CD4-positive, alpha-beta T cell treated with Interleukin-6 for 4 hours (primary cell): ENCODE data around the gene NFYC.
A peak's percentile ranks its signal among the peaks of the same experiment; 100 is the strongest.

ENCODE experiments used
- DNase-seq: peaks from one replicate; pipeline ENCODE4 v3.0.0-alpha.2; 2020; ENCODE audit warnings: mixed read lengths

The NFYC gene

DNA sequence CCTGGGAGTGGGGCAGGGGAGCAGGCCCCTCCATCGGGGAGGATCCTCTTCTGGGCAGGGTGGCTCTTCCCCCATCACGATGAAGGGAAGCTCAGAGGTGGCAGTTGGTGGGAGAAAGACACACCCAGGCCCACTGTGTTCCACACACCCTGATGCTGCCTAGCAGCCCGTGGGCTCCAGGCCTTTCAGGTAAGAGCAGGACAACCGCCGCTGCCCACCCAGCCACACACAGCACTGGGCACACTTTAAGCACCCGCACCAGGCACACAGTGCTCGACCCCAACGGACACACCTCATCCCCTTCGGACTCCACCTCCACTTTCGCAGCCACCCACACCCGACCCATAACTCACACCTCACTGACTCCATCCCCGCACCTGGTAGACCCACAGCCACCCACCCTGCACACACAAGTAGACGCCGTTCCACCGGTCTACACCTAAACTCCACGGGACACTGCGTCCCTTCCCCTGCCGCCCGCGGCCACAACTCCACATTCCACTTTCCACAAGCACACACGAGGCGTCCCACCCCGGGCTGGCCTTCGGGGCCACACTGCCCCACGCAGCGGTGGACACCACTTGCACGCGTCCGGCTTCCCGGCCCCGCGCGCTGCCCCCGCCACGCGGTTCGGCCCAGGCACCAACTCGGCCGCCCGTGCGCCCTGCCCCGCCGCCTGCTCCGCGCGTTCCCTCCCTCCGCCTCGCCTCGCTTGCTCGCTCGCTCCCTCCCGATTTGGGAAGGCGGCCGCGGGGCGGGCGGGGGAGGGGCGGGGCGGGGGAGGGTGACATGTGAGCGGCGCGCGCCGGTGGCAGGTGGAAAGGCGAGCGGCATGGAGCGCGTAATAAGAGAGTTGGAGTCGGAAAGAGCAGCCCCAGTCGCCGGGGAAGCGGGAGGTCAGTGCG, 91.7 kb downstream of the NFYC start, which contains the start of gene KCNQ4:
Gene KCNQ4, plus strand, starts transcription at position 787 of the 905 bp plus-strand sequence. CDS start 307 bp downstream, outside the sequence.
- peak; percentile 55 for DNase-seq

DNA sequence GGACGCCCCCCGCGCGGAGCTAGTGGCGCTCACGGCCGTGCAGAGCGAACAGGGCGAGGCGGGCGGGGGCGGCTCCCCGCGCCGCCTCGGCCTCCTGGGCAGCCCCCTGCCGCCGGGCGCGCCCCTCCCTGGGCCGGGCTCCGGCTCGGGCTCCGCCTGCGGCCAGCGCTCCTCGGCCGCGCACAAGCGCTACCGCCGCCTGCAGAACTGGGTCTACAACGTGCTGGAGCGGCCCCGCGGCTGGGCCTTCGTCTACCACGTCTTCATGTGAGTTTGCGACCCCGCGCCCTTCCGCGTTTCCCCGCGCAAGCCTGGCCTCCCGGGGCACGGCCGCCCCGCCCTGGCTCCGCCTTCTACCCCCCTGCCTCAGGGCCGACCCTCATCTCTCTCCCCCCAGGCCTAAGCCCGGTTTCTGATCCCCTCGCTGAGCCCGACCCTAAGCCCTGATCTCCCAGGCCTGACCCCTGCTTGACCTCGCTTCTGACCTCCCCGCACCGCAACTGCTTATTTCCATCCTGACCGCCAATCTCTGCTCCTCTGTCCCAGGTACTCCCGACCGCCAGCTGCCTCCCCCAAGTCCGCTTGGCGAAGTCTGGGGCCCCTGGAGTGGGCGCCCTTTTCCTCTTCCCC, 92.8 kb downstream of the NFYC start:
- DNase-seq, result no peak

DNA sequence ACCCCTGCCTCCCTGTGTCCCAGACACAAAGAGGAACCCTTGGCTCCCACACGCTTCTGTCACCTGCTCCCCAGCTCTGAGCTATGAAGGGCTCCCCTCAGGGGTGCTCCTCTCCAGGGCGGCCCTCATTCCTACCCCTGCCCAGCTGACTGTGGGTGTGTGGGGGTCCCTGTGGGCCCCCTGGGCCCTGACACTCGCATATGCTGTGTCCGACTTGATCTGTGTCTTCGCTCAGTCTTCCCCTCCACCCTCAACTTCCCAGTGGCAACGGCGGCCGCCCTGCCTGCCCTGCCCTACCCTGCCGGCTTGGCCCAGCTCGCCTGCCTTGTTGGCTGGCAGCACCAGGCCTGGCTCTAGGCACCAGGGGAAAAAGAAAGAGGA, 93.3 kb downstream of the NFYC start:
- DNase-seq, result no peak

DNA sequence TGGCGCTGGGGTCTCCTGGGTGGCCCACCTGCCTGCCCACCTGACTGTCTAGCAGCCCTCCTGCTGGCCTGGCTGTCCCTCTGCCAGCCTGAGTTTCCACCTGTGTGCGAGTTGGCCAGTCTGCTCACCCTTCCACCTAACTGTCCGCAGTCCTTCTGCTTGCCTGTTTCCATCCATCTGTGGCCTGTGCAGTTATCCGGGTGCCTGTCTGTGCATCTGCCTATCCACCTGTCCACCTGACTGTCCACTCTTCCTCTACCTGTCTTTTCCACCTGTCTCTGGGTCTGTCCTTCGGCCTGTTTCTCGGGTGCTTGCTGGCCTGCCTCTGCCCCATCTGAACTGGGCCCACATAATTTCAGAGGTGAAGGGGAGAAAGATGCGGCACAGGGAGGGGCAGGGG, 93.9 kb downstream of the NFYC start:
- DNase-seq, result no peak

DNA sequence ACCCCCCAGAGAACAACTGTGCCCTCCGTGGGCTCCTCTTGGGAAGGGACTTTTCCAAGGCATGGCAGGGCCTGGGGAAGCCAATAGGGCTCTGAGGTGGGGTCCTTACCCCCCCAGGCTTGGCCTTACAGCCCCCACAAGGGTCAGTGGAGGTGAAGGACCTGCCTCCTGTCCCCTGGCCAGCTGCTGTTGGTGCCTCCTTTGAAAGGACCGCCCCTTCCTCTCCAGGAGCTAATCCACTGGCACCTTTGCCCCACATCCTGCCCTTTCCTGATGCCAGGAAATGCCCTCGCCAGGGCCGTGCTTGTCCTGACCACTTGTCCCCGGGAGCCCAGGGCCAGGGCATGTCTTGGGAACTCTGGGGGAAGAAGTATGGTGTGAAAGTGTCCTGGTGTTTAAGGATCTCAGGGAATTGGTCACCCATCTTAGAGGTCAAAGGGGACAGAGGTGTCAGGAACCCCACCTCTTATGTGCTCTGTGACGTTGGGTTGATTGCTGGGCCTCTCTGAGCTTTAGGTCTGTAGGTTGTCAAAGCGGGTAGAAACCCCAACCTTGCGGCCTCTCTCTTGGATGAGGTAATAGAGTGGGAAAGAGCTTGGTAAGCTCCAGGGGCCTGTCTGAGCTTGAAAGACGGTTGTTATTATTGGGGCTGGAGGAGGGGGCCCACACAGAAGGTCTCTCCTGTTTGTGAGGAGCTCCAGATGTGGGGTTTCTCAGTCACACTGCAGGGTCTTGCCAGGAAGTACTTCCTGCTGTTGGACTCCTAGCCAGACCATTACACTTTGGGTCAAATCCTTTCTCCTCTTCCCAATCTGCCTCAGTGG, 94.9 kb downstream of the NFYC start:
- DNase-seq, result no peak

DNA sequence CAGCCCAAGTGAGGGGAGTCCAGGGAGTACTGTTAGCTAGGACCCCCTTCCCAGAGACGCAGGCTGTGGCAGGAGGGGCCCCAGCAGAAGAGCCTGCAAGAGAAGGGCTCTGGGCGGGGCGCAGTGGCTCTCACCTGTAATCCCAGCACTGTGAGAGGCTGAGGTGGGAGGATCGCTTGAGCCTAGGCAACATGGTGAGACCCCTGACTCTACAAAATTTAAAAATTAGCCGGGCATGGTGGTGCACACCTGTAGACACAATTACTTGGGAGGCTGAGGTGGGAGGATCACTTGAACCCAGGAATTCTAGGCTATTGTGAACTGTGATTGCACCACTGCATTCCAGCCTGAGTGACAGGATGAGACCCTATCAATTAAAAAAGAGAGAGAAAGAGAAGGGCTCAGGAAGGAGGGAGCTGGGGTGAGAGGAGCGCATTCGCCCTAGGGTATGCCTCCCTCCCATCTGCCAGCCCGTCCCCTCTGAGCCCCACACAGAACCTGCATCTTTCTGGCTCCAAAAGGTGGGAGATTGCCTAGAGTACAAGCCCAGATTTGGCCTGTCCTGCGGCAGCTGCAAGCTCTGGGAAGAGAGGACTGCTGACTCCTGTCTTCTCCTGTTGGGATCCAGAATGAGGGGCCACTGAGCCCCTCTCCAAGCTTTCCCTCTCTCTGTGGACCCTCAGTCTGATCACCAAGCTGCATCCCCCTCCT, 95.6 kb downstream of the NFYC start:
- DNase-seq, result no peak

DNA sequence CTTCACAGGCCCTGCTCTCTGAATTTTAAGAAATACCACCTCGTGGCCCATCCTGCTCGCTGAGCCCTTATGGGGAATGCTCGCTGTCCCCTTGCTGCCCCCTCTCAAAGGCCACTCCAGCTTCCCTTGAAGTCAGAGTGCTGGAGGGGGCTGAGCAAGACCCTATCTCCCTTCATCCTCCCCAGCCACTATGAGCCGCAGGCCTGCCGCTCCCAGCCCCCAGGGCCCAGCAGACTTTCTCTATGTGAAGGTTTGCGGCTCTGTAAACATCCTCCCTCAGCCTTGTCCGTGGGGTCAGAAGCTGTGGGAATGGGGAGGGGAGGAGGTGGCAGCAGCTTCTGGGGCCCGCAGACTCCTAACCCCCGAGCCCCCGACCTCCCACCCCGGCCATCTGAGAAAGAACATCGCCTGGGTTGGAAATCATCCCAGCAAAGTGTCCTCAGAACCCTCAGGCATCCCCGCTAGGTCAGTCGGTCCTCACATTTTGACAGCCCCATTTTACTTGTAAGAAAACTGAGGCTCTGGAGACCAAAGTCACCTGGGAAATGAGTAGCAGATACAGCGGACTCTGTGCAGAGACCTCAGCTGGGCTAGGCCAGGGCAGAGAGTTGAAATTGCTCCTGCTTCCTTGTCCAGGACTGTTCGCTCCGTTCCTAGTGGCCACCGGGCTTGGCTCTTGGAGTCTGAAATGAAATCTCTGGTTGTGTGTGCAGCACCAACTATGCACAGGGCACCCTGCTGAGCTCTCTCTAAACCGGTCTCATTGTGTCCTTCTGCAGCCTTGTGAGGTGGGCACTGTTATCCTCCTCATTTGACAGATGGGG, 96.4 kb downstream of the NFYC start:
- no peak for DNase-seq

DNA sequence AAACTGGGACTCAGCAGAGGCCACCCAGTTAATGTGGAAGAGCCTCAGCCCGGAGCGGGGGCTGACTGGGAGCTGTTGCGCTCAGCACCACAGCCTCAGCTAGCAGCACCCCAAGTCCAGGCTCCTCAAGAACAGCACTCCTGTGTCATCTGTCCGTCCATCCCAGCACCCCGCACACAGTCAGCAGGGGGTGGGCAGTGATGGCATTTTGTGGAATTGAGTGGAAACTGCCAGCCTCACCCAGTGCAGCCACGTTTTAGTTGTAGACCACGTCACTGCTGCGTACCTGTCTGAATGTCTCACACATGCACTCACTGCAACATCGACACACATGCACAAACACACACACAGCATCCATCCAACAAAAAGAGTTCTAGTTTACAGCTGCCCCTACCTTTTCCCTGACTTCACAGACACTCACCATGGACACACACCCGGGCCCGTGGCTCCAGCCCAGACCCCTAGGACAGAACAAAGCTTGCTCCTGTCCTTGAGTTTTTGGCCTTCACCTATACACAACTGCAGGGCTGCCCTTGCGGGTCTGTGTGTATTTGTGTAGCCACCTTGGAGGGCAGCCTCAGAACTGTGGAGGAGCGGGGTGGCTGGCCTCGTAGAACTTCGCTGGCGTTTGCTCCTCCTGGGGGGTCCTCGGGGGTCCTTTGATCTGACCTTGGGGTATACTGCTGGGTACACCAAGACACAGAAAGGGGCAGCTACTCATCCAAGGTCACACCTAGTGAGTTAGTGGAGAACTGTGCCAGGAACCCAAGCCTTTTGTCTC, 97.2 kb downstream of the NFYC start:
- DNase-seq, result no peak

DNA sequence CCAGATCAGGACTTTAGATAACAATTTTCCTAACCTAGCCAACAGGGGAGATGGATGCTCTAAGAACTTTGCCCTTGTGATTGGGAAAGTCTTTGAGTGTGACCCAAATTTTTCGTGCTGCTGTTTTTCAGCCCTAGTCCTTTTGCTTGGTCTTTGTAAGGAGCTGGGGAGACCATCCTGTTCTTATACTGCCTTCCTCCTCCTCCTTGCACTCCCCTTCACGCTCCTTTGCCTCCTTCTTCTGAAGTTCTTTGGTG, 97.8 kb downstream of the NFYC start:
- no peak for DNase-seq

DNA sequence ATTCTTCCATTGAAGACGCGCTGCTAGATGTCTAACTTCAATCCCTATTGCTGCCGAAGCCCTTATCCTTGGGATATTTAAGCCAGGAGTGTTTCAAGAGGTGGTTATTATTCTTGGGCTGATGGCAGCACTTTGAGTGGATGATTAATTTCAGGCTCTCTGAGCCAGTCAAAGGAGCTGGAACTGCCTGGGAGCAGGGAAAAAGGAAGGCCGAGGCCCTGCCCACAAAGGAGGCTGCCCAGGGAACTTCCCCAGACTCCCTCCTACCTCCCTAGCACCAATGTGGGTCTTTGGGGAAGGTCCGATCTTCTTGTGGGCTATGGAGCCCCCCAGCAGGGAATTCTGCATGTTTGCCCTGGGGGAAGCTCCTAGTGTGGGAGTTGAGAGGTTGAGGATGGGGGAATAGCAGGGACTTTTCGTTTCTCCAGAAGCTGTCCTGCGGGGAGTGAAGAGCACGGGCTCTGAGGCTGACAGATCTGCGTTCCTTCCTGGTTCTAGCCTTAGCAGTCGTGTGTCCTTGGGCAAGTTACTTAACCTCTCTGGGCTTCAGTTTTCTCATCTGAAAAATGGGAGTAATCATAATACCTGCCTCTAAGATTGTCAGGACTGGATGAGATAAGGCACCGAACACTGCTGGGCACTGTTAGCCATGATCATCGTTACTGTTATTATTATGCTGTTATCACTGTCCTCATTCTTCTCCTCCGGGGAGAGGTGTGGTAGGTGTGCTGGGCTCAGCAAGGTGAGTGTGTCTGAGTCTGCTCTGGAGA, 98.3 kb downstream of the NFYC start:
- no peak for DNase-seq

DNA sequence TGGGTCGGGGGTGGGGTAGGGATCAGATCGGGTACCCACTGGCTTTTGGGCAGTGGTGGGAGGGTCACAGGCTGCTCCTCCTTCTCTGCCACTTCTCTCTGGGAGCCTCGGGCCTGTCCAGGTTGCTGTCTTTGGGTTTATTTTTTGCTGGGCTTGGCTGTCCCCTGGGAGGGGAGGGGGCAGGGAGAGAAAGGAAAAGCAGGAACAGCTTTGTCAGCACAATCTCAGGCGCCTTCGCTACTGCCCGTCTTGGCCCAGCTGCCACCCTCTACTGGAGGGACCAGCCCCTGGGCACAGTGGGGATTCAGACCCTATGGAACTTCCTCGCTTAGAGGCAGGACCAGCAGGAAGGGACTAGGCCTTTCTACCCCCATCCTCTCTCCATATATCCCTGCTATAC, 100.5 kb downstream of the NFYC start:
- no peak for DNase-seq

DNA sequence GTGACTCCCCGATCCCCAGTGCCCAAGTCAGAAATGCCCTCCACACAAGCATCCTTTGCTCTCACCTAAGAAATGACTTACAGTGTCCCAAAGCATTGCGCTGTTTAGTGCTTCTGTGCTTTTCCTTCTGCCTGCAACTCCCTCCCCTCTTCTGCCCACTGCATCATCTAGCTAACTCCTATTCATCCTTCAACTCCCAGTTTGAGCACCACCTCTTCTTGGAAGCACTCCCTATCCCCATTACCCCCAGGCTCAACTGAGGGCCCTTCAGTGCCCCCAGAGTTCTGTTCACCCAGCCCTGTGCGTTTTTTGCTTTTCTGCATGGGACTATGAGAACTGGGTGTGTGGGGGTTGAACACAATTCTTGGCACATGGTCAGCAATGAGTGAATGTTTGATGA, 102.1 kb downstream of the NFYC start:
- no peak for DNase-seq

DNA sequence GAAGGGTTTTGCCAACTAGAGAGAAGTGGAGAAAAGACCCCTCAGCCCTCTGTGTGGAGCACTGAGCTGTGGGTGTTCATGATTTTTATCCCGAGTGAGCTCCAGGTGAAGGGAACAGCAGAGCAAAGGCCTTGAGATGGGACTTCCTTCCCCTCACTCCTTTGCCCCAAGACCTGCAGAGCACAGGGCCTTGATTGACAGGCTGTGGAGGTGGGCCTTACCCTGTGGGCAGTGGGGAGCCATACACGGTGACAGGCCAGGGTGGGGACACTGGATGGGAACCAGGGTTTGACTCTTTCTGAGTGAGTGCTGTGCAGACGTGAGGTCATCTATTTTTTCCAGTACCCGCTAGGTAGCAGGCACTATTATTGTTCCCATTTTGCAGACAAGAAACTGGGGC, 102.5 kb downstream of the NFYC start:
- no peak for DNase-seq

DNA sequence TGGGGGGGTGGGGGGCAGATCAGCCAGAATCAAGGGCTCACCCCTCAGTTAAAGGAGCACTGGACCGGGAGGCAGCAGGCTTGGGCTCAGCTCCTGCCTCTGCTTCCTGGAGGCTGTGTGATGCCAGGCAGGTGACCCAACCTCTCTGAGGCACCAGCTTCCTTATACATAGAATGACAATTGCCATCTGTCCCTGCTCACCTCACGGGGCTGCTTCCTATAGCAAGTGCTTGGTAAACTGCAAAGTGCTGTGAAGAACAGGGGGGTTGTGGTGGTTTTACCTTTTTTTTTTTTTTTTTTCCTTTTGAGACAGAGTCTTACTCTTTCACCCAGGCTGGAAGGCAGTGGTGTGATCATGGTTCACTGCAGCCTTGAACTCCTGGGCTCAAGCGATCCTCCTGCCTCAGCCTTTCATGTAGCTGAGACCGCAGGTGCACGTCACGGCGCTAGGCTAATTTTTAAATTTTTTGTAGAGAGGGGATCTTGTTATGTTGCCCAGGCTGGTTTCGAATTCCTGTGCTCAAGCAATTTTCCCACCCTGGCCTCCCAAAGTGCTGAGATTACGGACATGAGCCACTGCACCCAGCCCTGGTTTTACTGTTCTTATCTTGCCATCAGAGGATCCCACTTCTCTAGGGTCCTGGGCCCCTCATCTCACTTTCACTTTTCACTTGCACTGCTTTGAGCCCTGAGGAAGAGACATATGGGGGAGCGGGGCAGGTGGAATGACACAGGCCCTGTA, 103.6 kb downstream of the NFYC start:
- peak; percentile 31 for DNase-seq

DNA sequence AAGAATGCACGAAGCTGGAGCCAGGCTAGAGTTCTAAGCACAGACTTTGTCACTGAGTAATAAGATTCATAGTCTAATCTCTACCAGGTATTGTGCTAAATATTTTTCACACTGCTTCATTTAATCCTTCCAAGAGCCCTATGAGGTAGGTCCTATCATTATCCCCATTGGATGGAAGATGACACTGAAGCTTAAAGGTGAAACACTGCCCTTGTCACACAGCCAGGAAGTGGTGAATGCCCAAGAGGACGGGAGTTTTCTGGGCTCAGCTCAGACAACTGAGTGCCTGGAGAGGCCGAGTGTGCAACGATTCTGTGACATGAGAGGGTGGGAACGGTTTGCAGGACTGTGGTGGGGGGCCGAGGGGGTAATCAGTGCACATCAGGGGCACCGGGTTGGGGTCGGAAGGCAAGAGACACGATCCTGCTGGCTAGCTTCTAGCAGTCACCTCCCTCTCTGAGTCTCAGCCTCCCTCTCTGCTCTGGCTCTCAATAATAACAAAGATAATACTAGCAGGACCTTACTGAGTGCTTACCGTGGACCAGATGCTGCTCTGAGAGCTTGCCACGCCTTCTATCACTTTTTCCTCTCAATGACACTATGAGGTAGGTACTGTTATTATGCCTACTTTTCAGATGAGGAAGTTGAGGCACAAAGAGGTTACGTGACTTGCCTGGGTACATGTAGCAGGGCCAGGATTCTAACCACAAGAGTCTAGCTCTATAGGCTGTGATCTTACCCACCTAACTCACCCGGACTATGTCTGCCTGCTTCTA, 104.5 kb downstream of the NFYC start:
- DNase-seq, result peak; percentile 23

DNA sequence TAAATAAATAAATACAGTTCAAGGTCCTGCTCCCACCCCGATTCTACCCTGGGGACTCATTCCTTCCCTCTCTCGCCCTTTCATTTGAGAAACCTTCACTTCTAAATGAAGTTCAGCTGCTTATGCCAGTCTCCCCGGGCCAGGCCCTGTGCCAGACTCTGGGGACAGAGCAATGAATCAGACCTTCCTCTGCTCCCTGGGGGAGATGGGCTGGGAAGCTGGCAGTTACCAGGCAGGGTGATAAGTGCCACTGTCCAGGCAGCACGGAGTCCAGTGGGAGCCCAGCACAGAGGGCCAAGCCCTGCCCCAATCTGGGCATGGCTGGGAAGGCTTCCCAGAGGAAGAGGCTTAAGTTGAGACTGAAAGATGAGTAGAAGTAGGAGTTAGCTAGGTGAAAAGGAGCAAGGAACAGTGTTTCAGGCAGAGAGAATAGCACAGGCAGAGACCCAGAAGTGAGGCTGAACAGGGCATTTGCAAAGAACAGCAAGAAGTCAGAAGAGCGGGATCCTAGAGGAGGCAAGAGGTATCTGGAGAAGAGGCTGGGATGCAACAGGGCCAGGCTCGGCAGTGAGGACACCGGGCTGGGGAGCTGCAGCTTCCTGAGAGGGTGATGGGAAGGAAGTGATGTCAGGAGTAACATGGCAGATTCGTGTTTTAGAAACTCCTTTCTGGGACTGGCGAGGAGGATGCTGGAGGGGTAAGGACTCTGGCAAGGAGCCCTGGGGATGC, 105.6 kb downstream of the NFYC start:
- peak; percentile 31 for DNase-seq

DNA sequence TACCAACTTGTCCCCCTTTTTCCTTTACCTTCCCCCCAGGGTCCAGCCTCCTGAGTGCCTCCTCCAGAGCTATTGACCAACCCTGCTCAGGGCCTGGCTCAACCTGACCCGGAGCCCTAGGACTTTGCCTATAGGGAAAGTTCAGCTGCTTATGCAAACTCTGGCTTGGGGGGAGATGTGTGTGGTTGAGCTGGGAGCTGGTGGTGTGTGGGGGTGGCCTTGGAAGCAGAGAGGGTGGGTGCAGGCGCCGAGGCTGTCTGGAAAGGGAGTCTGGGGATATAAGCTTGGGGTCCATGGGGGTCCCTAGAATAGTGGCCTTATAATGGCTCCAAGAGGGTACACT, 106.1 kb downstream of the NFYC start:
- DNase-seq, result no peak
